SK-N-SH (cell line): ENCODE results near the gene PPP2R5C.

ENCODE experiments used
- CTCF ChIP-seq: fragments of 200-600 bp; sonication (generic); IDR thresholded peaks from 2 replicates; pipeline ENCODE4 v1.6.1; 2017; ENCODE audit warnings: antibody characterized with exemption, mild to moderate bottlenecking, moderate library complexity
- TCF12 ChIP-seq: IDR thresholded peaks from 2 replicates; pipeline ENCODE4 v1.4.0; 2012

DNA sequence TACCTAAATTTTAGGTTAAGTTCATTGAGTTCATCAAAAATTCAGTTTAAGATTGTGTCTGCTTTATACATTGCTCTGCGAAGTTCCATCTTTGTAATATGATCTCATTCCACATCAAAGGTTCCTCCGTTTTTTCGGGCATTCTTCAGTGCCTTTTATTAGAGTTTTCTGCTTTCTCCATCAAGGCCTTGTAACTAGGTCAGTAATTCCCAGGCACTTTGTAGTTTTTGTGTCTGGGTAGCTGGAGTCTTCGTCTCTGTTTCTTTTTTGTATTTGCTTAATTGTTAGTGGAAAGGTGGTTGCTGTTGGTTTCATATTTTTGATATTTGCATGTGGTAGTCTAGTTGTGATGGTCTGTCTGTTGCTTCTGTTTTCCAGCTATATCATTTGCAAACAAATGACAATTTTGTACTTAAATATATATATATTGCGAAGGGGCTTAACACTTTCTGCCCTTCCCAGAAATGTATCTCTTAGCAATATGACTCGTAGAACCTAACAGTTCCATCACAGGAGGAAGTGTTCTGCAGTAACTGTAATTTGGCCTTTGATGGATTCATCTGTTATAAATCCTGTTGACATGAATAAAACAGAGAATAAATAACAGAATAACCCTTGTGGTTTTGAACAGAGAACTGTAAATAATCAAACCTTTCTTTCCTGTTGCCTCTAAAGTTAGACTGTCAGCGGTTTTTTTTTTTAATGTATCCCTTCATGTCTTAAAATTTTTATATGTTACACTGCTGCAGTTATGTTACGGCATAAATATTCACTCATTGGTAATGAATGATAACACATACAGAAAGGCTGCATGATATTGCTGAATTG is 114.4 kb downstream of the PPP2R5C start:
- no peak for TF ChIP-seq TCF12
- TF ChIP-seq CTCF: no peak
